A549 (cell line): Measurements from ENCODE around the gene BIRC5.
A peak's percentile ranks its signal among the peaks of the same experiment; 100 is the strongest.

Experiments
- CTCF ChIP-seq: fragments of >200 bp; sonication (Bioruptor Twin); formaldehyde crosslinking; IDR thresholded peaks from 3 replicates; pipeline ENCODE4 v1.5.1; 2016
- HEYL ChIP-seq: fragments of 250-450 bp; sonication (Bioruptor Pico); IDR thresholded peaks from 2 replicates; pipeline ENCODE4 v1.8.0; 2021; ENCODE audit warnings: mild to moderate bottlenecking, moderate library complexity
- HOXB13 ChIP-seq: fragments of 250-450 bp; sonication (Bioruptor Pico); IDR thresholded peaks from 2 replicates; pipeline ENCODE4 v1.5.0; 2020; ENCODE audit warnings: low read depth, mild to moderate bottlenecking, moderate library complexity
- MAZ ChIP-seq: fragments of 150-350 bp; IDR thresholded peaks from 2 replicates; pipeline ENCODE4 v1.6.1; 2014; ENCODE audit warnings: antibody characterized with exemption, low read depth, low read length, borderline replicate concordance
- POLR2A ChIP-seq: IDR thresholded peaks from 2 replicates; pipeline ENCODE4 v1.6.1; 2012; ENCODE audit warnings: mild to moderate bottlenecking, low read length
- RAD21 ChIP-seq, 2 experiments: fragments of >200 bp in 1 of 2; sonication (Bioruptor Twin) in 1 of 2; formaldehyde crosslinking in 1 of 2; IDR thresholded peaks in 1 of 2; conservative IDR thresholded peaks in 1 of 2; 2 replicates in 1 of 2; 3 replicates in 1 of 2; pipeline ENCODE4 v1.6.1; 2012 to 2018; ENCODE audit warnings: inconsistent platforms in 1 of 2
- RCOR1 ChIP-seq: fragments of 150-350 bp; IDR thresholded peaks from 2 replicates; pipeline ENCODE4 v1.6.1; 2014; ENCODE audit warnings: antibody characterized with exemption, low read length, low read depth
- REST ChIP-seq: fragments of 200-600 bp; sonication (generic); IDR thresholded peaks from 2 replicates; pipeline ENCODE4 v1.6.1; 2016; ENCODE audit warnings: antibody characterized with exemption, mild to moderate bottlenecking, moderate library complexity
- RFX5 ChIP-seq: fragments of 450-650 bp; IDR thresholded peaks from 2 replicates; pipeline ENCODE4 v1.7.1; 2014; ENCODE audit warnings: antibody characterized with exemption, mild to moderate bottlenecking, moderate library complexity
- SREBF2 ChIP-seq: fragments of 450-650 bp; IDR thresholded peaks from 2 replicates; pipeline ENCODE4 v1.6.1; 2014; ENCODE audit warnings: mild to moderate bottlenecking, moderate library complexity
- TF ChIP-seq, protein P1 (sequence below): IDR thresholded peaks from 2 replicates; pipeline ENCODE4 v1.6.1; 2012

DNA sequence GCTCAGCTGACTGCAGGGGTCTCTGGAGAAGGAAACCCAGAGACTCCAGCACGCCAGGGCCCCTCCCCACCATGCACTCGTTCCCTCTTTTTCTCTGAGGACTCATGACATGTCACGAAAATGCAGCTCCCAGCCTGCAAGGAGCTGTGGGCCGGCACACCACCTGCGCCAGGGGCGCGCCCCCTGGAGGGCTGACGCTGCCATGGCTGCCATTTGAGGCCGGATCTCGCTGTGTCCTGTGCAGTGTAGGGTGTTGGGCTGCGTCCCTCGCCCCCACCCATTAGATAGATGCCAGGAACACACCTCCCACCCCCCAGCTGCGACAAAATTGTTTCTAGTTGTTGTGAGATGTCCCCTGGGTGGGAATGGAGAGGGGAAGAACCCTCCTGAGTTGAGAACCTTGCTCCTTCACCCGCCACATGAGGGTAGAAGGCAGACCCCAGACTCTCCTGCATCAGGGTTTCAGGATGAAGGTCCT lies 37.5 kb upstream of the BIRC5 start:
- TF ChIP-seq HOXB13 (CRISPR knock-in tag) (no peak), CTCF (peak; percentile 94), RCOR1 (no peak), REST (no peak), RFX5 (no peak), HEYL (CRISPR knock-in tag) (no peak), RAD21 (conservative IDR thresholded peaks at IDR 0.05 in 1 of 2, IDR thresholded peaks at IDR 0.05 in 1 of 2) (peak; percentile 73 to 82), POLR2A (no peak), SREBF2 (no peak), MAZ (no peak)
- TF ChIP-seq, protein P1, sequence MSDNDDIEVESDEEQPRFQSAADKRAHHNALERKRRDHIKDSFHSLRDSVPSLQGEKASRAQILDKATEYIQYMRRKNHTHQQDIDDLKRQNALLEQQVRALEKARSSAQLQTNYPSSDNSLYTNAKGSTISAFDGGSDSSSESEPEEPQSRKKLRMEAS = peak; percentile 61
